HepG2 (cell line): Measurements from ENCODE around the gene EFCAB8.

Experiments used
- DNMT1 ChIP-seq: sonication (generic); formaldehyde crosslinking; IDR thresholded peaks from 2 replicates; pipeline ENCODE4 v1.5.1; 2020; ENCODE audit warnings: mild to moderate bottlenecking, missing genetic modification reagents
- GATAD2A ChIP-seq: IDR thresholded peaks from 2 replicates; pipeline ENCODE4 v1.6.1; 2016
- ZSCAN20 ChIP-seq: sonication (generic); formaldehyde crosslinking; IDR thresholded peaks from 2 replicates; pipeline ENCODE4 v1.4.0; 2020; ENCODE audit warnings: missing genetic modification reagents, mild to moderate bottlenecking, borderline replicate concordance
- TF ChIP-seq, protein P1 (sequence below), 2 experiments: sonication (generic) in 1 of 2; formaldehyde crosslinking in 1 of 2; IDR thresholded peaks; 2 replicates each; pipeline versions ENCODE4 v1.5.1 to v1.6.1; 2011 to 2020; ENCODE audit warnings: borderline replicate concordance in 1 of 2, low read depth in 1 of 2, low read length in 1 of 2, mild to moderate bottlenecking in 1 of 2, missing genetic modification reagents in 1 of 2, moderate library complexity in 1 of 2
- TF ChIP-seq, protein P2 (sequence below), 2 experiments: fragments of 450-650 bp in 1 of 2; sonication (generic) in 1 of 2; formaldehyde crosslinking in 1 of 2; IDR thresholded peaks; 2 replicates each; pipeline versions ENCODE4 v1.6.1 to v1.8.0; 2016 to 2022; ENCODE audit warnings: antibody characterized with exemption in 1 of 2, mild to moderate bottlenecking in 1 of 2, missing genetic modification reagents in 1 of 2

DNA sequence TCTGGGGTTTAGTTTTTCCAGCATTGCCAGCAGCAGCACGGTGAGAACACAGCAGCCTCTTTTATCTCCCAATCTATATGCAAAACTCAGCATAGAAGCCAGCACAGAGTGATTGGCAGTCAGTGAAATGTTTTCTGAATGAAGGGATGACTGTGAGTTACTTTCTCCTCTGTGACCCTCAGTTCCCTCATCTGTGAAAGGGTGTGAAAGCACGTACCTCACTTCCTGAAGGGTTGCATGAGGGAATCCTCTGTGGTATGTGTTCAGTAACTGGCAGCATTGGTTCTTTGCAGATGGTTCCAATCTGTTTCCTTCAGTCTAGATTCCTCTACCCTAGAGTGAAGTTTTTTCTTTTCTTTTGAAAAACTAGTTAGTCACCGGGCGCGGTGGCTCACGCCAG, 40.0 kb downstream of the EFCAB8 start:
- TF ChIP-seq, protein P1, sequence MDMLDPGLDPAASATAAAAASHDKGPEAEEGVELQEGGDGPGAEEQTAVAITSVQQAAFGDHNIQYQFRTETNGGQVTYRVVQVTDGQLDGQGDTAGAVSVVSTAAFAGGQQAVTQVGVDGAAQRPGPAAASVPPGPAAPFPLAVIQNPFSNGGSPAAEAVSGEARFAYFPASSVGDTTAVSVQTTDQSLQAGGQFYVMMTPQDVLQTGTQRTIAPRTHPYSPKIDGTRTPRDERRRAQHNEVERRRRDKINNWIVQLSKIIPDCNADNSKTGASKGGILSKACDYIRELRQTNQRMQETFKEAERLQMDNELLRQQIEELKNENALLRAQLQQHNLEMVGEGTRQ (IDR thresholded peaks at IDR 0.05; ENCODE audit: low read depth, low read length), result no peak
- TF ChIP-seq, protein P1 (CRISPR knock-in tag; IDR thresholded peaks at IDR 0.05; ENCODE audit: borderline replicate concordance), result no peak
- TF ChIP-seq GATAD2A (no peak), DNMT1 (CRISPR knock-in tag) (no peak), ZSCAN20 (no peak)
- TF ChIP-seq, protein P2, sequence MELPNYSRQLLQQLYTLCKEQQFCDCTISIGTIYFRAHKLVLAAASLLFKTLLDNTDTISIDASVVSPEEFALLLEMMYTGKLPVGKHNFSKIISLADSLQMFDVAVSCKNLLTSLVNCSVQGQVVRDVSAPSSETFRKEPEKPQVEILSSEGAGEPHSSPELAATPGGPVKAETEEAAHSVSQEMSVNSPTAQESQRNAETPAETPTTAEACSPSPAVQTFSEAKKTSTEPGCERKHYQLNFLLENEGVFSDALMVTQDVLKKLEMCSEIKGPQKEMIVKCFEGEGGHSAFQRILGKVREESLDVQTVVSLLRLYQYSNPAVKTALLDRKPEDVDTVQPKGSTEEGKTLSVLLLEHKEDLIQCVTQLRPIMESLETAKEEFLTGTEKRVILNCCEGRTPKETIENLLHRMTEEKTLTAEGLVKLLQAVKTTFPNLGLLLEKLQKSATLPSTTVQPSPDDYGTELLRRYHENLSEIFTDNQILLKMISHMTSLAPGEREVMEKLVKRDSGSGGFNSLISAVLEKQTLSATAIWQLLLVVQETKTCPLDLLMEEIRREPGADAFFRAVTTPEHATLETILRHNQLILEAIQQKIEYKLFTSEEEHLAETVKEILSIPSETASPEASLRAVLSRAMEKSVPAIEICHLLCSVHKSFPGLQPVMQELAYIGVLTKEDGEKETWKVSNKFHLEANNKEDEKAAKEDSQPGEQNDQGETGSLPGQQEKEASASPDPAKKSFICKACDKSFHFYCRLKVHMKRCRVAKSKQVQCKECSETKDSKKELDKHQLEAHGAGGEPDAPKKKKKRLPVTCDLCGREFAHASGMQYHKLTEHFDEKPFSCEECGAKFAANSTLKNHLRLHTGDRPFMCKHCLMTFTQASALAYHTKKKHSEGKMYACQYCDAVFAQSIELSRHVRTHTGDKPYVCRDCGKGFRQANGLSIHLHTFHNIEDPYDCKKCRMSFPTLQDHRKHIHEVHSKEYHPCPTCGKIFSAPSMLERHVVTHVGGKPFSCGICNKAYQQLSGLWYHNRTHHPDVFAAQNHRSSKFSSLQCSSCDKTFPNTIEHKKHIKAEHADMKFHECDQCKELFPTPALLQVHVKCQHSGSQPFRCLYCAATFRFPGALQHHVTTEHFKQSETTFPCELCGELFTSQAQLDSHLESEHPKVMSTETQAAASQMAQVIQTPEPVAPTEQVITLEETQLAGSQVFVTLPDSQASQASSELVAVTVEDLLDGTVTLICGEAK (IDR thresholded peaks at IDR 0.05), result no peak
- TF ChIP-seq, protein P2 (CRISPR knock-in tag; IDR thresholded peaks at IDR 0.05), result no peak
